ENCODE results near the gene PPP2R2D. TPM values are rescaled to one million over a fixed set of nuclear protein-coding genes. Genes with fewer than 3 reads are reported as not detected.

Gene PPP2R2D
- total RNA-seq, 1 donor from 2014 or later = 30.0 TPM

DNA sequence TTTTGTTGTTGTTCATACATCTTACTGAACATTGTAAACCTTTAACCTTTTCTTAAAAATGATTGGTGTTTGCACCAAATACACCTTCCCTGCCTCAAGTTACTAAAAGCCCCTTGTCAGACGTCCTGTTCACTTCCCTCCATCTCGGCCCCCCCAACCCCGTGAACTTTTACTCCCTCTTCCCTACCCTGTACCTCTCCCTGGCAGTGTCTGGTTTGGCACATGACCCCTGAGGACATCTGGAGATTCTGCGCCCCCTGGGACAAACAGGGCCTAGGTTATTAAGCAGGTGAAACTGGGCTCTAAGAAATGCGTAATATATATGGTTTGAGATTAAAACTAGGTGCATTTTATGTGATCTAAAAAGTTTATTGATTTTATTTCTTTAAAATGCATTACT lies 1.4 kb downstream of the PPP2R2D start:
- peaks cover 51% of the 10 kb centered on the region for H3K4me1 ChIP-seq
- intact Hi-C loops (cut with DNase I) = no loop called here
- H3K9me3 ChIP-seq = no peaks in the 10 kb centered on the region
- peaks cover 11% of the 10 kb centered on the region for H3K27me3 ChIP-seq (ENCODE audit: low read depth)
- peak overlapping the region; percentile 85 for H3K4me3 ChIP-seq
- H3K27ac ChIP-seq = no peak overlapping the region
- H3K36me3 ChIP-seq = peaks cover 16% of the 10 kb centered on the region
- DNase-seq (no peak), ATAC-seq (no peak)
- TF ChIP-seq, protein P1, sequence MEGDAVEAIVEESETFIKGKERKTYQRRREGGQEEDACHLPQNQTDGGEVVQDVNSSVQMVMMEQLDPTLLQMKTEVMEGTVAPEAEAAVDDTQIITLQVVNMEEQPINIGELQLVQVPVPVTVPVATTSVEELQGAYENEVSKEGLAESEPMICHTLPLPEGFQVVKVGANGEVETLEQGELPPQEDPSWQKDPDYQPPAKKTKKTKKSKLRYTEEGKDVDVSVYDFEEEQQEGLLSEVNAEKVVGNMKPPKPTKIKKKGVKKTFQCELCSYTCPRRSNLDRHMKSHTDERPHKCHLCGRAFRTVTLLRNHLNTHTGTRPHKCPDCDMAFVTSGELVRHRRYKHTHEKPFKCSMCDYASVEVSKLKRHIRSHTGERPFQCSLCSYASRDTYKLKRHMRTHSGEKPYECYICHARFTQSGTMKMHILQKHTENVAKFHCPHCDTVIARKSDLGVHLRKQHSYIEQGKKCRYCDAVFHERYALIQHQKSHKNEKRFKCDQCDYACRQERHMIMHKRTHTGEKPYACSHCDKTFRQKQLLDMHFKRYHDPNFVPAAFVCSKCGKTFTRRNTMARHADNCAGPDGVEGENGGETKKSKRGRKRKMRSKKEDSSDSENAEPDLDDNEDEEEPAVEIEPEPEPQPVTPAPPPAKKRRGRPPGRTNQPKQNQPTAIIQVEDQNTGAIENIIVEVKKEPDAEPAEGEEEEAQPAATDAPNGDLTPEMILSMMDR (IDR thresholded peaks at IDR 0.05) = no peak

DNA sequence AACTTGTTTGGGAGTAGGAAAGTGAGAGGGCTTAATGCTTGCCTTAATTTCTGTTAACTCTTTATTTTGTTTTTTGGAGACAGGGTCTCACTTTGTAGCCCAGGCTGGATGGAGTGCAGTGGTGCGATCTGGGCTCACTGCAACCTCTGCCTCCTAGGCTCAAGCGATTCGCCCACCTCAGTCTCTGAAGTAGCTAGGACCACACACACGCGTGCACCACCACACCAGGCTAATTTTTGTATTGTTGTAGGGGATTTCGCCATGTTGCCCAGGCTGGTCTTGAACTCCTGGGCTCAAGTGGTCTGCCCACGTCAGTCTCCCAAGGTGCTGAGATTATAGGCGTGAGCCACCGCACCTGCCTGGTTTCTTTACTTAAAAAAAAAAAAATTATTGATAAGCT lies 1.9 kb downstream of the PPP2R2D start:
- no peak for DNase-seq
- no peak for ATAC-seq
- peak overlapping the region; percentile 85 for H3K4me3 ChIP-seq

DNA sequence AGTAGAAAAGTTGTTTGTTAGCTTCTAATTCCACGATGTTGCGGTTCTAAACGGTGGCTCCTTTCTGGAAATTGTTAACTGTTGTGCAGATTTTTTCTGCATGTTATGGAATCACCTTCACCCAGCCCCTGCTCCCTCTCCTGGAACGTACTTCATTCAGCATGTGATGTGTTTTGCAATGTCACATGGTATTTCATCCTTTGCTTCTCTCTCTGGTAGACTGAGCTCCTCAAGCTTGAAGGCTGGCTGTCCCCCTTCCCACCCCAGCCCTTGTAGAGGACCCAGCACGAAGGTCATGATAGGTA lies 4.4 kb downstream of the PPP2R2D start:
- DNase-seq (no peak), ATAC-seq (no peak)
- Histone ChIP-seq H3K9me3 (no peaks in the 10 kb centered on the region), H3K4me1 (peaks cover 61% of the 10 kb centered on the region), H3K27ac (no peak overlapping the region), H3K4me3 (no peak overlapping the region), H3K27me3 (ENCODE audit: low read depth) (no peaks in the 10 kb centered on the region), H3K36me3 (peaks cover 38% of the 10 kb centered on the region)
- TF ChIP-seq, protein P1 (IDR thresholded peaks at IDR 0.05) = no peak
- intact Hi-C loops (cut with DNase I) = no loop called here

More for the DNA sequence above, 1.9 kb downstream of the PPP2R2D start:
- Histone ChIP-seq H3K36me3 (peaks cover 20% of the 10 kb centered on the region), H3K27ac (no peak overlapping the region), H3K9me3 (no peaks in the 10 kb centered on the region), H3K4me1 (peaks cover 52% of the 10 kb centered on the region), H3K27me3 (ENCODE audit: low read depth) (peaks cover 11% of the 10 kb centered on the region)
- TF ChIP-seq, protein P1 (IDR thresholded peaks at IDR 0.05) = no peak
- intact Hi-C loops (cut with DNase I) = no loop called here

DNA sequence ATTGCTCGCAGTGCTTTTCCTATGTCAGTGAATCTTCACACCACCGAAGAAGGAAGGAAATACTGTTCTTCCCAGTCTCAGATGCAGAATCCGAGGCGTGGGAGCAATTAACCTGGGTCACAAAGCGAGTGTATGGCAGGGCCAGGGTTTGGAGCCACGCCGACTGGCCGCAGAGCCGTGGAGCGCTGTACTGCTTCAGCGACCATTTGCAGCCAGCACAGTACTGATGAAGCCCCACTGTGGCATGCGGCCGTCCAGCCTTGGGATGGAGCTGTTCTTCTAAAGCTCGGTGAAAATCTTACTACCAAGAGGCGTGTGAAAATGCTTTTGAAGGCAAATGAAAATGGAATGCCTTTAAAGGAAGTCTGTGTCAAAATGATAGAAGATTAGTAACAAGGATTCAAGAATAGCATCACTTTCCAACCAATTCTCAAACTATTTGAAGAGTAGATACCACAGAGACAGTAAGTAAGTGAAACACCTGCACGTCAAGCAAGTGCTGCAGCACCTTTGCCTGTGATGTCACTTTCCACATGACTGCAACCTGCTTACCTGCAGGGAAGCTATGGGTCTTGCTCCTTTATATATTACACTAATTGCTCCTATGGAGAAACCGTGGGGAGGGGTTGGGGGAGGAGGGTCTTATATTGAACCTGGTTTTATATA lies 4.9 kb downstream of the PPP2R2D start:
- intact Hi-C loops (cut with DNase I) = no loop called here
- TF ChIP-seq, protein P1 (IDR thresholded peaks at IDR 0.05) = no peak
- peaks cover 38% of the 10 kb centered on the region for H3K36me3 ChIP-seq
- H3K9me3 ChIP-seq = no peaks in the 10 kb centered on the region
- H3K27ac ChIP-seq = no peak overlapping the region
- peaks cover 61% of the 10 kb centered on the region for H3K4me1 ChIP-seq
- ATAC-seq = no peak
- DNase-seq = no peak
- no peaks in the 10 kb centered on the region for H3K27me3 ChIP-seq (ENCODE audit: low read depth)
- no peak overlapping the region for H3K4me3 ChIP-seq

DNA sequence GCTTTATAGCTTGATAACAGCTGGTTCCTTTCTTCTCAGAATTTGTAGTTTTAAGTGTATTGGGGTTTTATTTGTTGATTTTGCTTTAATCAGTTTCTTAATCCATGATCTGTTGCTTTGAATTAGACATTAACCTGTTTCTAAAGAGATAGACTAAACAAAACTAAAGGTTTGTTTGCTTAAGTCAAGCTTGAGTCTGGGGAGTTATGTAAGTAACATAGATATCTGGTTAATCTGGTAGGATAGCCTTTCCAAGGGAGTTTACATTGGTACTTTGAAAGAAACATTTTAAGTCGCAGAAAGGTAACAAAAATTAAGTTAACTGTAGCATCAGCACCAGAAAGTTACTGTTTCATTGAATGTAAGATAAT lies 5.4 kb downstream of the PPP2R2D start:
- Histone ChIP-seq H3K27ac (no peak overlapping the region), H3K4me3 (no peak overlapping the region), H3K27me3 (ENCODE audit: low read depth) (no peaks in the 10 kb centered on the region), H3K4me1 (peaks cover 65% of the 10 kb centered on the region), H3K36me3 (peaks cover 38% of the 10 kb centered on the region), H3K9me3 (no peaks in the 10 kb centered on the region)
- intact Hi-C loops (cut with DNase I) = no loop called here
- DNase-seq (no peak), ATAC-seq (no peak)
- TF ChIP-seq, protein P1 (IDR thresholded peaks at IDR 0.05) = no peak

Data from lower lobe of right lung (tissue), 2 donors.